ENCODE results near the gene TSPO.

DNA sequence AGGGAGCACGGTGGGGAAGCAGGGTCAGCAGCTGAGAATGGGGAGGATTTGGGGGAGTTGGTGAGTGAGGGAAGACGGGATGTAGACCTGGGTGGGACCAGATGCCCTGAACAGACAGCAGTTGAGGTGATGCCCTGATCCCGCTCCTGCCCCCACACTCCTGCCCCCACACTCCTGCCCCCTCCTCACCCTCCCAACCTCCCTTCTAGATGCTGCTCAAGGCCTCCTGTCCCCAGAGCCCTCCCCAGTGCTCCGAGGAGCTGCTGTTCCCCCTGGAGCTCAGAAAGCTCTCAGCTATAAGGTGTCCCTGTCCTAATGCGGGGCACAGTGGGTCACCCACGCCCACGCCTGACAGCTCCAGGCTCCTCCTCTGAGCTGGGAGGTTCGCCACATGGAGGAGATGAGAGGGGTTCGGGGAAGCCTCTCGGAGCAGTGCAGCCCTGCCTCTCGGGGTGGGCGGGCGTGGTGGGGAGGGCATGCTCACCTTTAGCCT lies 60.6 kb downstream of the TSPO start:
- TF ChIP-seq, protein P1, sequence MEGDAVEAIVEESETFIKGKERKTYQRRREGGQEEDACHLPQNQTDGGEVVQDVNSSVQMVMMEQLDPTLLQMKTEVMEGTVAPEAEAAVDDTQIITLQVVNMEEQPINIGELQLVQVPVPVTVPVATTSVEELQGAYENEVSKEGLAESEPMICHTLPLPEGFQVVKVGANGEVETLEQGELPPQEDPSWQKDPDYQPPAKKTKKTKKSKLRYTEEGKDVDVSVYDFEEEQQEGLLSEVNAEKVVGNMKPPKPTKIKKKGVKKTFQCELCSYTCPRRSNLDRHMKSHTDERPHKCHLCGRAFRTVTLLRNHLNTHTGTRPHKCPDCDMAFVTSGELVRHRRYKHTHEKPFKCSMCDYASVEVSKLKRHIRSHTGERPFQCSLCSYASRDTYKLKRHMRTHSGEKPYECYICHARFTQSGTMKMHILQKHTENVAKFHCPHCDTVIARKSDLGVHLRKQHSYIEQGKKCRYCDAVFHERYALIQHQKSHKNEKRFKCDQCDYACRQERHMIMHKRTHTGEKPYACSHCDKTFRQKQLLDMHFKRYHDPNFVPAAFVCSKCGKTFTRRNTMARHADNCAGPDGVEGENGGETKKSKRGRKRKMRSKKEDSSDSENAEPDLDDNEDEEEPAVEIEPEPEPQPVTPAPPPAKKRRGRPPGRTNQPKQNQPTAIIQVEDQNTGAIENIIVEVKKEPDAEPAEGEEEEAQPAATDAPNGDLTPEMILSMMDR (IDR thresholded peaks at IDR 0.05): no peak
- TF ChIP-seq POLR2A (IDR thresholded peaks at IDR 0.05): no peak

Data from heart left ventricle (tissue), 13 donors.